CD14-positive monocyte (primary cell): ENCODE data around the gene ARPC2. TPM values are rescaled to one million over a fixed set of nuclear protein-coding genes. Genes with fewer than 3 reads are reported as not detected.

Experiments used
- DNase-seq, 3 donors: peaks; one replicate each; pipeline ENCODE4 v3.0.0-alpha.2; 2011 to 2022
- H2AFZ ChIP-seq: 2 replicates; pipeline ENCODE4 v1.6.0; 2012; ENCODE audit warnings: mild to moderate bottlenecking, low read depth, low read length, inconsistent platforms; ENCODE audit not compliant: insufficient read depth, poor library complexity, severe bottlenecking
- H3K27ac ChIP-seq, 2 donors: 1 replicate in 1 of 2; 2 replicates in 1 of 2; pipeline ENCODE4 v1.5.1; 2012 to 2013; ENCODE audit warnings: low read length in 2 of 2, control low read depth in 1 of 2, inconsistent platforms in 1 of 2, low read depth in 1 of 2, mild to moderate bottlenecking in 1 of 2
- H3K27me3 ChIP-seq, 2 donors: one replicate each; pipeline versions ENCODE4 v1.6.0 to v1.6.1; 2011 to 2013; ENCODE audit warnings: low read length in 2 of 2; ENCODE audit not compliant: control insufficient read depth in 2 of 2, insufficient read depth in 2 of 2
- H3K36me3 ChIP-seq, 2 donors: replicated peaks in 1 of 2; 1 replicate in 1 of 2; 2 replicates in 1 of 2; pipeline versions ENCODE4 v1.5.1 to v1.6.1; 2012 to 2013; ENCODE audit warnings: low read length in 2 of 2, control low read depth in 1 of 2, inconsistent platforms in 1 of 2, mild to moderate bottlenecking in 1 of 2; ENCODE audit not compliant: insufficient read depth in 2 of 2, control insufficient read depth in 1 of 2
- H3K4me1 ChIP-seq, 2 donors: 1 replicate in 1 of 2; 2 replicates in 1 of 2; pipeline versions ENCODE4 v1.5.1 to v1.6.1; 2012 to 2013; ENCODE audit warnings: low read length in 2 of 2, control low read depth in 1 of 2, inconsistent platforms in 1 of 2, mild to moderate bottlenecking in 1 of 2, moderate library complexity in 1 of 2; ENCODE audit not compliant: insufficient read depth in 2 of 2, control insufficient read depth in 1 of 2
- H3K4me2 ChIP-seq: replicated peaks from 2 replicates; pipeline ENCODE3; 2012; ENCODE audit warnings: low read length, moderate library complexity, mild to moderate bottlenecking; ENCODE audit not compliant: poor library complexity, severe bottlenecking; ENCODE audit errors: extremely low read depth
- H3K4me3 ChIP-seq, 3 experiments: fragments of 200-600 bp in 1 of 3; sonication (generic) in 1 of 3; replicated peaks in 1 of 3; 1 replicate in 2 of 3; 2 replicates in 1 of 3; pipeline ENCODE4 v1.5.1; 2011 to 2013; ENCODE audit warnings: low read length in 3 of 3, mild to moderate bottlenecking in 3 of 3, control low read depth in 2 of 3, low read depth in 2 of 3, inconsistent platforms in 1 of 3, moderate library complexity in 1 of 3
- H3K79me2 ChIP-seq: 2 replicates; pipeline ENCODE4 v1.6.0; 2012; ENCODE audit warnings: mild to moderate bottlenecking, control low read depth, inconsistent platforms, low read length, moderate library complexity; ENCODE audit not compliant: insufficient read depth
- H3K9ac ChIP-seq: 2 replicates; pipeline ENCODE4 v1.6.0; 2017; ENCODE audit warnings: low read length, mild to moderate bottlenecking; ENCODE audit not compliant: insufficient read depth, poor library complexity, severe bottlenecking
- H3K9me3 ChIP-seq, 2 donors: replicated peaks in 1 of 2; 1 replicate in 1 of 2; 2 replicates in 1 of 2; pipeline versions ENCODE4 v1.5.1 to v1.6.1; 2012 to 2013; ENCODE audit warnings: low read length in 2 of 2, control low read depth in 1 of 2; ENCODE audit not compliant: control insufficient read depth in 1 of 2, insufficient read depth in 1 of 2
- H4K20me1 ChIP-seq: 2 replicates; pipeline ENCODE4 v1.6.0; 2012; ENCODE audit warnings: mild to moderate bottlenecking, low read length, control low read depth, moderate library complexity; ENCODE audit not compliant: insufficient read depth
- H3K27ac Mint-ChIP-seq, 7 donors: one replicate each; pipeline ENCODE4 v1.8.0; 2020; ENCODE audit warnings: mild to moderate bottlenecking in 7 of 7, mixed read lengths in 7 of 7, moderate library complexity in 6 of 7, inconsistent platforms in 2 of 7
- H3K27me3 Mint-ChIP-seq, 3 donors: one replicate each; pipeline ENCODE4 v1.8.0; 2021 to 2022; ENCODE audit warnings: low read depth in 3 of 3, mild to moderate bottlenecking in 3 of 3, mixed read lengths in 3 of 3, moderate library complexity in 3 of 3, inconsistent platforms in 1 of 3
- H3K36me3 Mint-ChIP-seq, 2 donors: one replicate each; pipeline ENCODE4 v1.8.0; 2020; ENCODE audit warnings: mixed read lengths in 2 of 2, inconsistent platforms in 1 of 2, mild to moderate bottlenecking in 1 of 2
- H3K4me1 Mint-ChIP-seq: one replicate; pipeline ENCODE4 v1.8.0; 2020; ENCODE audit warnings: mild to moderate bottlenecking, mixed read lengths
- H3K4me3 Mint-ChIP-seq, 2 donors: one replicate each; pipeline ENCODE4 v1.8.0; 2020; ENCODE audit warnings: mild to moderate bottlenecking in 2 of 2, mixed read lengths in 2 of 2, moderate library complexity in 1 of 2
- H3K9me3 Mint-ChIP-seq, 7 donors: one replicate each; pipeline ENCODE4 v1.8.0; 2020 to 2022; ENCODE audit warnings: mixed read lengths in 7 of 7, mild to moderate bottlenecking in 6 of 7, moderate library complexity in 6 of 7, inconsistent platforms in 2 of 7
- WGBS: methylation state at CpG from one replicate; pipeline ENCODE4 v1.1.5; 2013; ENCODE audit warnings: missing lambda C conversion rate; ENCODE audit not compliant: insufficient coverage; 5-methylcytosine and 5-hydroxymethylcytosine counted together
- intact Hi-C, 2 donors: fragments of 100-400 bp; cut with micrococcal nuclease; formaldehyde crosslinking; loops; one replicate each; pipeline versions ENCODE4 v1.15.0 to v1.15.1; 2023
- polyA plus RNA-seq, 3 donors: library from polyadenylated mRNA; depleted of rRNA in 1 of 3; unstranded in 2 of 3; stranded (reverse) in 1 of 3; fragments of 300-500 nt in 2 of 3; fragments of >200 nt in 1 of 3; fragmentation: Illumina TruSeq in 2 of 3; gene quantifications; 1 replicate in 2 of 3; 2 replicates in 1 of 3; pipeline ENCODE4 v1.2.3, GENCODE V29; 2012 to 2021
- TF ChIP-seq, protein P1 (sequence below): fragments of 200-600 bp; IDR thresholded peaks from one replicate; pipeline ENCODE4 v1.8.0; 2022; ENCODE audit warnings: antibody characterized with exemption, mild to moderate bottlenecking

ARPC2 gene
- polyA plus RNA-seq, 3 donors: 640 to 1,227 (median 1,162) TPM

DNA sequence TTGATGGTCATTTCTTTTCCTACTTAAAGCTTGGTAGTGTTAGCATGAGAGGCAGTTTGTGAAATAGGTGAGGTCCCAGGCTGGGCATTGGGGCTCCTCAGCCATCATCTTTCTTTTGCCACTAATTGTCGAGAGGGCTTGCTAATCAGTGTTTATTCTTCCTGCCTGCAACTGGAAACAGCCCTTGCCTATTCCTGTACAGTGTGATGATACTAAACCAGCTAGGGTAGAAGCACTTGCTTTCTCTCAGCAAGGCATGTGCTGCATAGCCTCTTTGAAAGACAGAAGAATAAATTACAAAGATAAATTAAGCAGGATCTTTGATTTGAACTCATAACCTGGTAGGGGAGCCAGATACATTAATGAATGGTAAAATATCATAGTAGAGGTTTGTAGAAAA lies 27.2 kb downstream of the ARPC2 start:
- Mint-ChIP-seq H3K36me3 (peaks cover 85 to 99% of the 10 kb centered on the region in 2 donors), H3K4me3 (no peak overlapping the region), H3K27me3 (peaks cover 0 to 3% (median 1%) of the 10 kb centered on the region in 3 donors), H3K27ac (no peak overlapping the region), H3K9me3 (no peaks in the 10 kb centered on the region), H3K4me1 (no peaks in the 10 kb centered on the region)
- H3K9me3 ChIP-seq: no peaks in the 10 kb centered on the region
- H3K4me1 ChIP-seq: no peaks in the 10 kb centered on the region
- intact Hi-C loops: no loop called here
- TF ChIP-seq, protein P1, sequence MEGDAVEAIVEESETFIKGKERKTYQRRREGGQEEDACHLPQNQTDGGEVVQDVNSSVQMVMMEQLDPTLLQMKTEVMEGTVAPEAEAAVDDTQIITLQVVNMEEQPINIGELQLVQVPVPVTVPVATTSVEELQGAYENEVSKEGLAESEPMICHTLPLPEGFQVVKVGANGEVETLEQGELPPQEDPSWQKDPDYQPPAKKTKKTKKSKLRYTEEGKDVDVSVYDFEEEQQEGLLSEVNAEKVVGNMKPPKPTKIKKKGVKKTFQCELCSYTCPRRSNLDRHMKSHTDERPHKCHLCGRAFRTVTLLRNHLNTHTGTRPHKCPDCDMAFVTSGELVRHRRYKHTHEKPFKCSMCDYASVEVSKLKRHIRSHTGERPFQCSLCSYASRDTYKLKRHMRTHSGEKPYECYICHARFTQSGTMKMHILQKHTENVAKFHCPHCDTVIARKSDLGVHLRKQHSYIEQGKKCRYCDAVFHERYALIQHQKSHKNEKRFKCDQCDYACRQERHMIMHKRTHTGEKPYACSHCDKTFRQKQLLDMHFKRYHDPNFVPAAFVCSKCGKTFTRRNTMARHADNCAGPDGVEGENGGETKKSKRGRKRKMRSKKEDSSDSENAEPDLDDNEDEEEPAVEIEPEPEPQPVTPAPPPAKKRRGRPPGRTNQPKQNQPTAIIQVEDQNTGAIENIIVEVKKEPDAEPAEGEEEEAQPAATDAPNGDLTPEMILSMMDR: no peak
- H3K79me2 ChIP-seq: peaks cover 92% of the 10 kb centered on the region
- DNase-seq: no peak
- peaks cover 98 to 100% of the 10 kb centered on the region in 2 donors for H3K36me3 ChIP-seq
- H3K27me3 ChIP-seq: no peaks in the 10 kb centered on the region
- H4K20me1 ChIP-seq: peaks cover 98% of the 10 kb centered on the region
- WGBS: 100% methylated on average over 1 of the region's 1 CpG
- H3K4me2 ChIP-seq: no peak overlapping the region
- H3K4me3 ChIP-seq: no peak overlapping the region
- peak overlapping the region in 1 of 2 donors; percentile 34 for H3K27ac ChIP-seq
- no peak overlapping the region for H2AFZ ChIP-seq
- H3K9ac ChIP-seq: no peak overlapping the region

DNA sequence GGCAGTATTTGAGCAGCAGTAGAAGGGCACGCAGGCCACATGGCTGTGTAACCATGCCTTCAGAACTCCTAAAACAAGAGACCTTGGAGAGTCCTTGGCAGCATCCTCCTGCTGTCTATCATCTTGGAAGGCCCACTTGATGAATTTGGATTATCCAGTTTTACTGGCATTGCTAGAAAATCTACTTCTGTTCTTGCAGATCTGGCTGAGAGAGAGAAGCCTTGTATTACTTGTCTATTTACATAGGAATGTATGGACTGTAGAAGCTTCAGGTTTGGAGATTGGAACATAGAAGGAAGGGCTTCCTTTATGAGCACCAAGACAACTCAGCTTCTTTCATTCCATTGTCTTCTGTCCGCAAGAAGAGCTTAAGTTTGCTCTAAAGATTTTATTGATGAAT lies 27.7 kb downstream of the ARPC2 start:
- no peak overlapping the region for H3K4me2 ChIP-seq
- Mint-ChIP-seq H3K9me3 (no peaks in the 10 kb centered on the region), H3K4me1 (no peaks in the 10 kb centered on the region), H3K4me3 (no peak overlapping the region), H3K36me3 (peaks cover 85 to 99% of the 10 kb centered on the region in 2 donors), H3K27ac (no peak overlapping the region), H3K27me3 (peaks cover 0 to 3% (median 1%) of the 10 kb centered on the region in 3 donors)
- H4K20me1 ChIP-seq: peaks cover 98% of the 10 kb centered on the region
- H3K27me3 ChIP-seq: no peaks in the 10 kb centered on the region
- intact Hi-C loops: no loop called here
- no CpG with 5 or more reads among the region's 2 CpGs for WGBS
- TF ChIP-seq, protein P1: no peak
- no peaks in the 10 kb centered on the region for H3K4me1 ChIP-seq
- peaks cover 98 to 100% of the 10 kb centered on the region in 2 donors for H3K36me3 ChIP-seq
- H3K27ac ChIP-seq: peak overlapping the region in 1 of 2 donors; percentile 22
- H2AFZ ChIP-seq: no peak overlapping the region
- no peak overlapping the region for H3K9ac ChIP-seq
- H3K9me3 ChIP-seq: no peaks in the 10 kb centered on the region
- peaks cover 92% of the 10 kb centered on the region for H3K79me2 ChIP-seq
- no peak for DNase-seq
- H3K4me3 ChIP-seq: no peak overlapping the region
